ES-I3 (cell line): ENCODE measurements around the gene CSHL1.

ENCODE experiments used
- H3K36me3 ChIP-seq: 2 replicates; pipeline ENCODE4 v1.6.1; 2013; ENCODE audit warnings: mild to moderate bottlenecking, low read length, control low read depth, moderate library complexity; ENCODE audit not compliant: insufficient read depth
- H3K4me1 ChIP-seq: 2 replicates; pipeline ENCODE4 v1.6.1; 2013; ENCODE audit warnings: mild to moderate bottlenecking, control low read depth, low read length; ENCODE audit not compliant: insufficient read depth
- H3K9ac ChIP-seq: 2 replicates; pipeline ENCODE4 v1.6.1; 2013; ENCODE audit warnings: low read depth, mild to moderate bottlenecking, low read length, moderate library complexity
- H3K9me3 ChIP-seq: 2 replicates; pipeline ENCODE4 v1.6.1; 2013; ENCODE audit warnings: mild to moderate bottlenecking, low read length, moderate library complexity; ENCODE audit not compliant: control insufficient read depth, insufficient read depth

Gene CSHL1

DNA sequence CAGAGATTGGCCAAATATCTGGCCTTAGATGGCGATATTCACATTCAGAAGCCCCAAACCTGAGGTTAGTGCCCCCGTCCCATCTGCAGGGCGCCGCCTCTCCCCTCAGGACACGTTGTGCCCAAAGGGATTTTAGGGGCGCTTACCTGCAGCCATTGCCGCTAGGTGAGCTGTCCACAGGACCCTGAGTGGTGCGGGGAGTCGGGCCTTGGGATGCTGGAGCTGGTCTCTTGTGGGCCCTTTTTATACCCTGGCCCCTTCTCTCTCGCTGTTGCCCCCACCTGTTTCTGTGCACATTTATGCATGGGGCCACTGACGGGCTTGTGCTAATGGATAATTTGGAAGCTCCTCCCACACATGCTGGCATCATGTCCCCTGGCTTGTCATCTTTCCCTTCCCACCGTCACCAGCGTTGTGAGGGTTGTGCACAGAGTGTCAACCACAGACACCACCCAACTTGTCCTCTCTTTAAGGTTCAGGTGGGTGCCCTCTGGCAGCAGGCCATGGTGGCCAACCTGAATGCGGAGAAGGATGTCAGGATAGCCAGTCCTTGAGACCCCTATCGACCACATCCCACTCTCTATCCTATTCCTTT is at the start of gene CSHL1:
CSHL1 (minus strand) TSS at position 218 of the 595 bp plus-strand sequence; CDS start at position 156, 62 bp downstream.
- H3K9ac ChIP-seq = no peak within 1 kb of the TSS
- no peaks in the 10 kb centered on the region for H3K36me3 ChIP-seq
- H3K4me1 ChIP-seq = 0 out of 2 replicates have a peak, but pooled peaks cover 7% of the 10 kb centered on the region
- H3K9me3 ChIP-seq = no peaks in the 10 kb centered on the region

DNA sequence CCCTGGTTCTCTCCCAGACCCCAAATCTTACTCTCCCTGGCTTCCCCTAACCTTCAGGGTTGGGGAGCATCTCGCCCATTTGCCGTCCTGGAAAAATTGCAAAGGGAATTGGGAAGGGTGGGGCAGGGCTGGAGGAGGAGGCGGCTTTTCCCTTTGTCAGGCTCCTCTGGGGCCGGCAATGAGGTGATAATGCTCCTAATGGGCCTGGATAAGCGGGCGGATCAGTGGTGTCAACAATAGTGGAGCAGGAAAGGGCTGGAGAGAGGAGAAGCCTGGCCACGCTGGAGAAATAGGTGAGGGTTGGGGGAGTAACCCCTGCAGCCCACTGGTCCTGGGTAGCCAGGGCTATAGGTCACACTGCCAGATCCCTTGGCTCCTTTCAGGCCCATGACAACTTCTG is 49.4 kb upstream of the CSHL1 start:
- Histone ChIP-seq H3K9me3 (no peaks in the 10 kb centered on the region), H3K9ac (peak overlapping the region; percentile 33; the same call in 1 of the 2 replicates), H3K4me1 (peaks cover 8% of the 10 kb centered on the region), H3K36me3 (no peaks in the 10 kb centered on the region)

DNA sequence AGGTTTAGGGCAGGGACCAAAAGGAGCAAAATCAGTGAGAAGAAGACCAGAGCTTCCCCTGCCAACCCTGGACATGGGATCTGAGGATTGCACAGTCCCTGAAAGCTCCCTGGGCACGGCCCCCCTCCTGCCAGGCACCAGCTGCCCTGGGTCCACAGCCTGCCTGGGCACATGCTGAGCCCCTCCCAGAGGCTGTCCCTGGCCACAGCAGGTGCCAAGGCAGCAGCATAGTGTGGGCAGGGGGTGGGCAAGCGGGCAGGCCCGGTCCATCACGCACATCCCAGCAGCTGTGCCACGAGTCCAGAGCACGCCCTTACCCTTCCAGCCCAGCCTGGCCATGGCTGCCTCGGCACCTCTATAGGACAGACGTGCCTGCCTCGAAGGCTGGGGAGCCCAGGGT is 48.9 kb upstream of the CSHL1 start:
- H3K4me1 ChIP-seq = peaks cover 8% of the 10 kb centered on the region
- H3K36me3 ChIP-seq = no peaks in the 10 kb centered on the region
- H3K9ac ChIP-seq = no peak overlapping the region; the same call in 1 of the 2 replicates
- no peaks in the 10 kb centered on the region for H3K9me3 ChIP-seq

DNA sequence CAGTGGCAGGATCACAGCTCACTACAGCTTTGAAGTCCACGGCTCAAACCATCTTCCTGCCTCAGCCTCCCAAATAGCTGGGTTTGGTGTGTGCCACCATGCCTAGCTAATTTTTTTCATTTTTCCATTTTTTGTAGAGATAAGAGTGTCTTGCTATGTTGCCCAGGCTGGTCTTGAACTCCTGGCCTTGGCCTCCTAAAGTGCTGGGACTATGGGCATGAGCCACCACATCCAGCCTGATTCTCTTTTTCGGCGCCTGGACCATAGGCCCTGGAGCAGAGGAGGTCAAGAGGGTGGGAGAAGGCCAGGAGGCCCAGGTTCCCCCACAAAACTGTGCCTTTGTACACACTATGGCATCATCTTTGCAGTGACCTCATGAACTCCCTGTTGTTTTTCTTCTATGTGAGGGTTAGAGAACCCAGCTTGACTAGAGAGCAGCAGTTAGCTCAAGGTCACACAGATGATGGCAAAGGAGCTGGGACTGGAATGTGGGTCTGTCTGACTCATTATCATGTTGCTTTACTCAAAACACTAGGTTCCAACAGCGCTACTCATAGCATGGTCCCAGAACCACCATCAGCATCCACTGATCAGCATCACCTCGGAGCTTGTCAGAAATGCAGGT is 45.4 kb upstream of the CSHL1 start:
- Histone ChIP-seq H3K9ac (no peak overlapping the region), H3K36me3 (no peaks in the 10 kb centered on the region), H3K4me1 (peaks cover 13% of the 10 kb centered on the region; the same call in 1 of the 2 replicates), H3K9me3 (no peaks in the 10 kb centered on the region)

DNA sequence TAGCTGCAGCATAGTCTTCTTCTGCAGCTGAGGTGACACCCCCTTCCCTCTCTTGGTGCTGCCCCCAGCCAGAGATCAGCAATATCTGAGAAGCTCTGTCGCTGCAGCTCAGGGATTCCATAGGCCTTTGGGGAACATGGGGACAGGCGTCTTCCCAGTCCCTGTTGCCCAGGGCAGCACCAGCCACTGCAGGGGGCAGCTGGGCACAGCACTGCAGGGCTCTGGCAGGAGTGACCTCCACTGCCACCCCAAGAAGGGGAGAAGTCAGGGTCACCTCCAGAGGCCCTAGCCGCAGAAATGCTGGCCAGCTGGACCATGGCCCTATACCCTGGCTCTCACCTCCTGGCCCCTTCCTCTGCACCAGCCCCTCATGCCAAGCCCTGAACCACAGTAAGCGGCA is 44.7 kb upstream of the CSHL1 start:
- H3K4me1 ChIP-seq = peaks cover 14% of the 10 kb centered on the region; the same call in 1 of the 2 replicates
- no peaks in the 10 kb centered on the region for H3K9me3 ChIP-seq
- H3K36me3 ChIP-seq = no peaks in the 10 kb centered on the region
- no peak overlapping the region for H3K9ac ChIP-seq

DNA sequence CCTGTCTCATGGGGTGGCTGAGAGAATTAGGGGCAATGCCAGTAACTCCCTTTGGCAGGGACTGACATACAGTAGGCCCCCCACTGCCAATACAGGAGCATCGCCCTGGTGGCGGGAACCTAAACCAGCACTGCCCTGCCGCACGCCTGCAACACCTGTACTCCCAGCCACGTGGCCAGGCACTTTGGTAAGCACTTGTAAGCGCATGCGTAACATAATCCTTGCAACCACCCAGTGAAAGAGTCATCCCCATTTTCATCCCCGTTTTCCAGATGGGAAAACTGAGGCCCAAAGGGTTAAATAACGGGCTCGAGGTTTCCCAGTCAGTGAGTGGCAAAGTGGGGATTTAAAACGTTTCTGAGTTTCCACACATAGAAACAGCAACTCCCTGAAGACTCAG is 44.2 kb upstream of the CSHL1 start:
- H3K9me3 ChIP-seq = no peaks in the 10 kb centered on the region
- H3K36me3 ChIP-seq = no peaks in the 10 kb centered on the region
- no peak overlapping the region for H3K9ac ChIP-seq
- peaks cover 17% of the 10 kb centered on the region; the same call in 1 of the 2 replicates for H3K4me1 ChIP-seq

DNA sequence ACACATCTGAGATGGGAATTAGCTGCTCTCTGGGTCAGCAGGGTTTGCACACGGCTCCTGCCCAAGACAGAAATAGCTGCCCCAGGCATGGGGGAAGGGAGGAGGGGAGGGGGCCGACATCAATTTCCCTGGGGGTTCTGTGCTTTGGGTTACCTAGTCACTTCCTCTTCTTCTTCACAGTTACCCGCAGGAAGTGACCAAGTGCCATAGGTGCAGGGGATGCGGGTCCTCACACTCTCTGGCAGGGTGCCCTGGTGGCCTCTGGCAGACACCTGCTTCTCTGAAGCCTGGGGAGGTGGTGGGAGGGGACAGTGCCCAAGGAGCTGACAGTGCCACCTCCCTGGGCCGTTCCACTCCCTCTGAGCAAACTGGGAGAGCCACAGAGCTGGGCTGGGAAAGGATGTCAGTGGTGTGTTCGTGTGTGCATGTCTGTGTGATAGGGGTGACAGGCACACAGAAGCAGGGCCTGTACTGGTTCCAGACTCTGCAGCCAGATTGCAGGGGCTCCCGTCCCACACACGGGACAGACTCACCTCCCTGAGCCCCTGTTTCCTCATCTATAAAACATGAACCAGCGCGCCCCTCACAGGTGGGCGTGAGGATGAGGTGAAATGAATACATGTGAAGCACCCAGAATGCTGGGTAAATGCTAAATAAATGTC is 43.5 kb upstream of the CSHL1 start:
- H3K9ac ChIP-seq = no peak overlapping the region
- no peaks in the 10 kb centered on the region for H3K36me3 ChIP-seq
- H3K4me1 ChIP-seq = peaks cover 17% of the 10 kb centered on the region; the same call in 1 of the 2 replicates
- H3K9me3 ChIP-seq = no peaks in the 10 kb centered on the region

DNA sequence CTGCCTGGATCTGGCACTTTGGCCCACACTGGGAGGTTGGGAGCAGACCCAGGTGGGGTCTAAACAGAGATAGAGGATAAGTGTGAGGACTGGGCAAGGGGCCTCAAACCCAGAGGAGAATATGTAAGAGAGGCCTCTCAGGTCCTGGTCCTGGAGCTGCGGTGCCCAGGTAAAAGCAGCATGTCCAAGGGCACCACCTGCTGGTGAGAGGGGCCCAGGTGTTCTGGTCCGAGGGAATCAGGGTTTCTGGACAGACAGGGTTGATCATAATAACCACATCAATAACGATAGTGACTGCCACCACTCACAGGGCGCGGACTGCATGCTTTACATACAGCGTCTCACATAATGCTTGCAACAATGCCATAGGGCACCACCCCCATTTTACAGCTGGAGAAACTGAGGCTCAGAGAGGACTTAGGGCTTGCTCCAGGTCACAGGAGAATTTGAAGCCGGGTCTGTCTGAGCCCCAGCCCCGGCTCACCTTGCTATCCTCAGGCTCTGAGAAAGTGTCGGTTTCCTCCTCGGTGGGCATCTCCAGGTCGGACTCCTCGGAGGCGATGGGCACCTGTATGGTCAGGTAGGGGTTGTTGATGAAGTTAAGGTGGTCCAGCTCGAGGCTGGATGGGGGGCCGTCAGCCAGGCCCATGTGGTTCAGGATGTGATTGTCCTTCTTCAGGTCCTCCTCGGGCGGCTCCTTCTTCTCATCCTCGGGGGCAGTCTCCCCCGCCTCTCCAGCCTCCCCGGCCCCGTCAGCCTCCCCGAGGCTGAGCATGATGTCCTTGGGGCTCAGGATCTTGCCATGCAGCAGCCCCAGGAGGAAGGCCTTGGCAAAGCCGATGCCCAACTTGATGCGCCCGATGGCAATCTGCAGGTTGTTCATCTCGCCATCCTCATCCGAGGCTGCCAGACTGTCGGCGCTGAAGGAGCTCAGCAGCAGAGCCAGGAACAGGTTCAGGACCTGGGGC is 40.2 kb upstream of the CSHL1 start:
- H3K9ac ChIP-seq = no peak overlapping the region

DNA sequence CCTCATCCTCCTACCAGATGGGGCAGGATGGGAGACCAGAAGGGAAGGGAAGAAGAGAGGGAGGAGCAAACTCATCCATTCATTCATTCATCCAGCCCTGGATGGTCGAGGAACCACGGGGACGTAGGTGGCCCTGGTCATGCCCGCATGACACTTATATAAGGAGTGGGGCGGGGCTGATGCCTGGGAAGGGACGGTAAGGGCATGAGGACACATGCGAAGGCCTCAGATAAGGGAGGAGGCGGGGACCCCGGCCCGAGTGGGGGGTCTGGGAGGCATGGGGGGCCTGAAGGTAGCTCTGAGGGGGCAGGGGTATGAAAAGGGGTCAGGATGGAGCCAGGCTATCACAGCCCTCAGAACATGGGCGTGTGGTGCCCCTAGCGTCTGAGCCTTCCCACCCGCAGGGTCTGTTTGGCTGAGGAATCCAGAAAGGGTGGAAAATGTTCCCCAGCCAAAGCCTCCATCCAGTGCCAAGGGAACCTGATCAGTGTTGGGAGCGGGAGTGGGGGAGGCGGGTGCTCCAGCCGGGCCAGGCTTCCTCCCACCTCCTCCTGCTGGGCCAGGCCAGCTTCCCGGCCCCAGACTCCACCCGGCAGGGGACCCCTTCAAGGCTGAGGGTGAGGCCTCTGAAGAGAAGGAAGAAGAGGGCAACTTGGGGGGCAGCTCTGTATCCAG is 38.7 kb upstream of the CSHL1 start:
- no peaks in the 10 kb centered on the region for H3K36me3 ChIP-seq
- peaks cover 18% of the 10 kb centered on the region; the same call in 1 of the 2 replicates for H3K4me1 ChIP-seq
- no peaks in the 10 kb centered on the region for H3K9me3 ChIP-seq
- no peak overlapping the region for H3K9ac ChIP-seq

More for the DNA sequence above, 40.2 kb upstream of the CSHL1 start:
- no peaks in the 10 kb centered on the region for H3K36me3 ChIP-seq
- no peaks in the 10 kb centered on the region for H3K9me3 ChIP-seq
- H3K4me1 ChIP-seq = peaks cover 21% of the 10 kb centered on the region; the same call in 1 of the 2 replicates

DNA sequence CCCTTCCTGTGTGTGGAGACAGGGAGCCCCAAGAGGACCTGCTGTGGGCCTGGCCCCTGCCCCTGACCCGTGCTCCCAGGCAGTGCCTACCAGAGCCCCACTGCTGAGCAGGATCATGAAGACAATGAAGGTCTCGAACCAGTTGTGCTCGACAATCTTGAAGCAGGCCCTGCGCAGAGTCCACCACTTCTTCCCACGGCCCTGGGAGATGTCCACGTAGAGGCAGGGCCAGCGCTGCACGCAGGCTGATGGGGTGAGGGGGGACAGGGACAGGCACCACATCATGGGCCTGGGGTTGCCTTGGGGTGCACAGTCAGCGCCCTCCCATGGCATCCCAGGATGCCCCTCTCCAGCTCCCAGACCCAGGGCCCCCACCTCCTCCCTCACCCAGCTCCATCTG is 37.5 kb upstream of the CSHL1 start:
- Histone ChIP-seq H3K9me3 (no peaks in the 10 kb centered on the region), H3K9ac (no peak overlapping the region), H3K36me3 (no peaks in the 10 kb centered on the region), H3K4me1 (peaks cover 8% of the 10 kb centered on the region; the same call in 1 of the 2 replicates)

DNA sequence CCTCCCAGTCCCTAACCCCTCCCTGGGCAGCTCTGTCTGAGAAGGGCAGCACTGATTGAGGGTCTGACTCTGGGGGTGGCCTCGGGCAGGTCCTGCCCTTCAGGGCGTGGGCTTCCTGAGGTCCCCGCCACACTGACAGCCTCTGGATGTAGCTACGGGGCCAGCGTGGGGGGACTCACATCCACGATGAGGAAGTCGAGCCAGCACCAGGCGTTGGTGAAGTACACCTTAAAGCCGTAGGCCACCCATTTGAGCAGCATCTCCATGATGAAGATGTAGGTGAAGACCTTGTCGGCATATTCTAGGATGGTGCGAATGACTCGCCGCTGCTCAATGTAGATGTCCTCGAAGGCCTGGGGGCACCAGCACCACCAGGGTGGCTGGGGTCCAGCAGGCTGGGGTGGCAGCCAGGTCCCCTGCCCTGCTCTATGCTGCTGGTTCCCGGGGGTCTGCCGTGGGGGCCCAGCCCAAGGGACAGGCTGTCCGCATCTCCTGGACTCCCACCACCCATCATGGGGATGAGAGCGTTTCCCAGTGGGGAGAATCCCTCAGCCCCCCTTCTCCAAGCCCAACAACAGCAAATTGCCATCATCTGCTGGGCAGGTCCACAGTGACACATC is 36.8 kb upstream of the CSHL1 start:
- H3K9ac ChIP-seq = no peak overlapping the region
- H3K4me1 ChIP-seq = peaks cover 8% of the 10 kb centered on the region; the same call in 1 of the 2 replicates
- H3K9me3 ChIP-seq = no peaks in the 10 kb centered on the region
- H3K36me3 ChIP-seq = no peaks in the 10 kb centered on the region

DNA sequence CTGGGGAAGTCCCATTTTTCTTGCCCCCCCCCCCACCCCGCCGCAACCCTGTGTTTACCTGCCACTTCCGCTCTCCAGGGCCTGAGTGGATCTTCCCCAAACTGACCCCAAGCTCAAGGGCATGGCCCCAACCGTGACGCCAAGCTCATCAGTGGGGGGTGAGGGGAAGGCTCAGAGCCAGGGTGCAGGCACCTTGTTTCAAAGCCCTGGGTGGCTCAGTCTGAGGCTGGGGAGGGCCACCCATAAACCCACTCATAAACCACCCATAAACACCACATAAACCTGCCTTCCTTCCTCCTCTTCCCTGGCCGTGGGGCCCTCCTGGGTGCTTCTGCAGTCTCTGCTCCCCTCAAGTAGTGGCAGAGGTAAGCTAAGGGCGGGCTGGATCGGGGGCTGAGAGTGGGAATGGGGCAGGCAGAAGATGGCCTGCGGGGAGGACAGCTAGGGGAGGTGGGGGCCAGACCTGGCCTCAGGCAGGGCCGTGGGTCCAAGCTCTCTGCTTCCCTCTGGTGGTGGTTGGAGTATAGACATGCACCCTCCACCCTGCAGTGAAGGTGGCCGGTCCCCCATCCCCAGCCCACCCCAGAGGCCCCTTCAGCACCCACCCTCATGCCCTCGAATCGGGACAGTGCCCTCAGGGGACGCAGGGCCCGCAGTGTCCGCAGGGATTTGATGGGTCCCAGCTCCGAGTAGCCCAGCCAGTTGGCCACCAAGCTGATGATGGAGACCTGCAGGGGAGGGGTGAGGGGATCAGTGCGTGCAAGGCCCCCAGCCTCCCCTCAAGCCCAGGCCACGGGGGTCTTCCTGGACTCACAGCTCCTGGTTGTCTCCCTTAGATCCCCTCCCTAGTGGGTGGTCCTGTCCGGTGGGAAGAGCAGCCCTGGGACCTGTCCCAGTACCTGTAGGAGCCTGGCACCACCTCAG is 35.6 kb upstream of the CSHL1 start:
- Histone ChIP-seq H3K36me3 (no peaks in the 10 kb centered on the region), H3K4me1 (peaks cover 8% of the 10 kb centered on the region; the same call in 1 of the 2 replicates), H3K9ac (no peak overlapping the region), H3K9me3 (no peaks in the 10 kb centered on the region)
